Measurements from ENCODE around the gene TRAPPC10.

- no peak for TF ChIP-seq CTCF (IDR thresholded peaks at IDR 0.05; ENCODE audit: low read depth, low read length, poor library complexity, severe bottlenecking)
- no peak for TF ChIP-seq EZH2phosphoT487 (IDR thresholded peaks at IDR 0.05; ENCODE audit: borderline replicate concordance, low read length)
Measured at GRCh38 chr21:43988016-43988415, 24.1 kb upstream of the TRAPPC10 start.
